Chondrocyte (in vitro differentiated cells): ENCODE results near the gene PPFIBP2. TPM values are rescaled to one million over a fixed set of nuclear protein-coding genes. Genes with fewer than 3 reads are reported as not detected.
A peak's percentile ranks its signal among the peaks of the same experiment; 100 is the strongest.

ENCODE experiments used
- DNase-seq: peaks from one replicate; pipeline ENCODE4 v3.0.0; 2021; ENCODE audit warnings: mixed read lengths, low spot score
- H3K27ac Mint-ChIP-seq: one replicate; pipeline ENCODE4 v1.8.0; 2021; ENCODE audit warnings: mild to moderate bottlenecking, moderate library complexity, mixed read lengths; ENCODE audit not compliant: unreplicated experiment
- H3K27me3 Mint-ChIP-seq: 2 replicates; pipeline ENCODE4 v1.8.0; 2021; ENCODE audit warnings: low read depth, mixed read lengths
- H3K36me3 Mint-ChIP-seq: 2 replicates; pipeline ENCODE4 v1.8.0; 2021; ENCODE audit warnings: low read depth, mixed read lengths
- H3K4me1 Mint-ChIP-seq: 2 replicates; pipeline ENCODE4 v1.8.0; 2021; ENCODE audit warnings: low read depth, mild to moderate bottlenecking, mixed read lengths
- H3K4me3 Mint-ChIP-seq: one replicate; pipeline ENCODE4 v1.8.0; 2021; ENCODE audit warnings: mild to moderate bottlenecking, moderate library complexity, mixed read lengths; ENCODE audit not compliant: unreplicated experiment
- H3K9me3 Mint-ChIP-seq: 2 replicates; pipeline ENCODE4 v1.8.0; 2021; ENCODE audit warnings: low read depth, mixed read lengths
- CTCF ChIP-seq: fragments of 200-600 bp; sonication (generic); IDR thresholded peaks from 2 replicates; pipeline ENCODE4 v1.5.0; 2021; ENCODE audit warnings: antibody characterized with exemption, mild to moderate bottlenecking, moderate library complexity
- total RNA-seq: library from RNA; stranded (reverse); gene quantifications from 3 replicates; pipeline ENCODE4 v1.2.1, GENCODE V29; 2021

The PPFIBP2 gene
- total RNA-seq, 1 donor from 2014 or later, result 90.8 TPM

GRCh38 chr11:7672276-7672959, 158.6 kb downstream of the PPFIBP2 start:
- Mint-ChIP-seq H3K4me3 (peak overlapping the region; percentile 73), H3K4me1 (peaks cover 43% of the 10 kb centered on the region), H3K36me3 (peaks cover 5% of the 10 kb centered on the region), H3K27ac (peak overlapping the region; percentile 61), H3K27me3 (no peaks in the 10 kb centered on the region), H3K9me3 (no peaks in the 10 kb centered on the region)
- TF ChIP-seq CTCF, result no peak
- no peak for DNase-seq

- peak within 1 kb of the TSS; percentile 73 for H3K4me3 Mint-ChIP-seq
- H3K9me3 Mint-ChIP-seq, result no peaks in the 10 kb centered on the region
- TF ChIP-seq CTCF, result no peak
- no peaks in the 10 kb centered on the region for H3K27me3 Mint-ChIP-seq
- peaks cover 41% of the 10 kb centered on the region for H3K4me1 Mint-ChIP-seq
- peak within 1 kb of the TSS; percentile 86 for H3K27ac Mint-ChIP-seq
- H3K36me3 Mint-ChIP-seq, result peaks cover 2% of the 10 kb centered on the region
- no peak for DNase-seq
Measured at GRCh38 chr11:7672960-7673723, 159.3 kb downstream of the PPFIBP2 start, which contains the start of gene CYB5R2. TSS of gene CYB5R2 (minus strand) at chr11:7673500. CDS start at chr11:7672825, 675 bp downstream.

DNA sequence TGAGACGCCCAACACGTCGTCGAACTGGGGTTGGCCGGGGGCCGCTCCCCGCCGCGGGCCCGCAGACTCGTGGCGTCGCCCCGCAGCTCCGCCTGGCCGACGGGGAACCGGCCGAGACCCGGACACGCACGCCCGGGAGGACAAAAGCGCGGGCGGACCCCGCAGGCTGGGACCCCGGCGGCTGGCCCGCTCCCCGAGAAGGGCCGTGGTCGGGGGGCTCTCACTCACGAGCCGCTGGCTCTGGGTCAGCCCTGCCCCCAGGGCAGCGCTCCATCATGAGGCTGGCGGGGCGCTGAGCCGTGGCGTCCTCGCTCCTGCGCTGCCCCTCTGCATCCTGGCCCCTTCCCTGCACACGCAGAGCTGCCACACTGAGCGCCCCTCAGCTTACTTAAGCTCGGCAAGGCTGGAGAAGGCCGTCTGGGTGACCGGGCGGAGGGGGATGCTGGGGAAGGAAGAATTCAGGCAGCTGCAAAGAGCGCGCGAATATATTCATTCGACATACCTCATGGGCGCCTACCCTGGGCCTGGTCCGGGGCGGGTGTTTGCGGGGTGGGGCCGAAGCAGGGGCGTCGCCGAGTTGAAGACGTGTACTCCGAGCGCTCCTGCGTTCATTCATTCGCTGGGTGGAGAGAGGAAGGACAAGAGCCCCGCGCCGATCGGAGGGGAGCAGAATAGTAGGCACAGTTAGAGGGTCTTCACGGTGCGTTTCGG, 160.1 kb downstream of the PPFIBP2 start:
- Mint-ChIP-seq H3K36me3 (peaks cover 2% of the 10 kb centered on the region), H3K4me3 (peak overlapping the region; percentile 73), H3K27ac (peak overlapping the region; percentile 86), H3K27me3 (no peaks in the 10 kb centered on the region), H3K4me1 (peaks cover 41% of the 10 kb centered on the region), H3K9me3 (no peaks in the 10 kb centered on the region)
- no peak for TF ChIP-seq CTCF
- DNase-seq, result no peak

- no peak for DNase-seq
- H3K36me3 Mint-ChIP-seq, result no peaks in the 10 kb centered on the region
- H3K4me1 Mint-ChIP-seq, result peaks cover 38% of the 10 kb centered on the region
- TF ChIP-seq CTCF, result no peak
- H3K27ac Mint-ChIP-seq, result no peak overlapping the region
- H3K9me3 Mint-ChIP-seq, result peaks cover 3% of the 10 kb centered on the region
- H3K4me3 Mint-ChIP-seq, result no peak overlapping the region
- no peaks in the 10 kb centered on the region for H3K27me3 Mint-ChIP-seq
Measured at GRCh38 chr11:7675631-7676030, 161.8 kb downstream of the PPFIBP2 start.

GRCh38 chr11:7677071-7677470, 163.3 kb downstream of the PPFIBP2 start:
- peak overlapping the region; percentile 53 for H3K27ac Mint-ChIP-seq

More at GRCh38 chr11:7677071-7677470, 163.3 kb downstream of the PPFIBP2 start:
- no peaks in the 10 kb centered on the region for H3K27me3 Mint-ChIP-seq
- H3K36me3 Mint-ChIP-seq, result no peaks in the 10 kb centered on the region
- no peak overlapping the region for H3K4me3 Mint-ChIP-seq
- TF ChIP-seq CTCF, result no peak
- peaks cover 3% of the 10 kb centered on the region for H3K9me3 Mint-ChIP-seq
- peaks cover 33% of the 10 kb centered on the region for H3K4me1 Mint-ChIP-seq
- no peak for DNase-seq
